Osteoblast (primary cell): ENCODE results near the gene TRIM32. TPM values are rescaled to one million over a fixed set of nuclear protein-coding genes. Genes with fewer than 3 reads are reported as not detected.
A peak's percentile ranks its signal among the peaks of the same experiment; 100 is the strongest.

Experiments
- DNase-seq: peaks from one replicate; pipeline ENCODE4 v3.0.0; 2011; ENCODE audit warnings: low spot score, mixed read lengths; ENCODE audit not compliant: insufficient read length; ENCODE audit errors: missing footprints
- H2AFZ ChIP-seq: 2 replicates; pipeline ENCODE4 v1.6.0; 2011; ENCODE audit warnings: mild to moderate bottlenecking, low read length
- H3K27ac ChIP-seq: 2 replicates; pipeline ENCODE4 v1.5.1; 2011; ENCODE audit warnings: mild to moderate bottlenecking, low read depth, low read length, moderate library complexity
- H3K27me3 ChIP-seq: 2 replicates; pipeline ENCODE4 v1.6.0; 2012; ENCODE audit warnings: mild to moderate bottlenecking, control low read depth, inconsistent platforms, low read length, moderate library complexity; ENCODE audit not compliant: insufficient read depth
- H3K36me3 ChIP-seq: 2 replicates; pipeline ENCODE4 v1.5.1; 2011; ENCODE audit warnings: mild to moderate bottlenecking, low read length, control low read depth, moderate library complexity; ENCODE audit not compliant: insufficient read depth
- H3K4me1 ChIP-seq: 2 replicates; pipeline ENCODE4 v1.5.1; 2011; ENCODE audit warnings: mild to moderate bottlenecking, low read length, control low read depth, moderate library complexity; ENCODE audit not compliant: insufficient read depth
- H3K4me2 ChIP-seq: 2 replicates; pipeline ENCODE4 v1.6.0; 2011; ENCODE audit warnings: mild to moderate bottlenecking, low read length; ENCODE audit not compliant: insufficient read depth
- H3K4me3 ChIP-seq: fragments of 200-600 bp; sonication (generic); 3 replicates; pipeline ENCODE4 v1.5.1; 2012; ENCODE audit warnings: mild to moderate bottlenecking, low read length, inconsistent platforms; ENCODE audit not compliant: insufficient read depth
- H3K79me2 ChIP-seq: 2 replicates; pipeline ENCODE4 v1.6.0; 2012; ENCODE audit warnings: mild to moderate bottlenecking, low read length, control low read depth, inconsistent platforms; ENCODE audit not compliant: insufficient read depth
- H3K9me3 ChIP-seq: 2 replicates; pipeline ENCODE4 v1.5.1; 2011; ENCODE audit warnings: low read depth, low read length, control low read depth
- H4K20me1 ChIP-seq: 2 replicates; pipeline ENCODE4 v1.6.0; 2012; ENCODE audit warnings: mild to moderate bottlenecking, low read length, control low read depth; ENCODE audit not compliant: insufficient read depth
- total RNA-seq: library from RNA; depleted of rRNA; stranded (reverse); fragments of >200 nt; gene quantifications from 2 replicates; pipeline ENCODE4 v1.2.3, GENCODE V29; 2012
- TF ChIP-seq, protein P1 (sequence below): IDR thresholded peaks from 2 replicates; pipeline ENCODE4 v1.5.1; 2011; ENCODE audit warnings: mild to moderate bottlenecking, low read depth, low read length, moderate library complexity; ENCODE audit errors: extremely low read depth

Gene TRIM32
- total RNA-seq, 1 donor: 34.7 TPM

DNA sequence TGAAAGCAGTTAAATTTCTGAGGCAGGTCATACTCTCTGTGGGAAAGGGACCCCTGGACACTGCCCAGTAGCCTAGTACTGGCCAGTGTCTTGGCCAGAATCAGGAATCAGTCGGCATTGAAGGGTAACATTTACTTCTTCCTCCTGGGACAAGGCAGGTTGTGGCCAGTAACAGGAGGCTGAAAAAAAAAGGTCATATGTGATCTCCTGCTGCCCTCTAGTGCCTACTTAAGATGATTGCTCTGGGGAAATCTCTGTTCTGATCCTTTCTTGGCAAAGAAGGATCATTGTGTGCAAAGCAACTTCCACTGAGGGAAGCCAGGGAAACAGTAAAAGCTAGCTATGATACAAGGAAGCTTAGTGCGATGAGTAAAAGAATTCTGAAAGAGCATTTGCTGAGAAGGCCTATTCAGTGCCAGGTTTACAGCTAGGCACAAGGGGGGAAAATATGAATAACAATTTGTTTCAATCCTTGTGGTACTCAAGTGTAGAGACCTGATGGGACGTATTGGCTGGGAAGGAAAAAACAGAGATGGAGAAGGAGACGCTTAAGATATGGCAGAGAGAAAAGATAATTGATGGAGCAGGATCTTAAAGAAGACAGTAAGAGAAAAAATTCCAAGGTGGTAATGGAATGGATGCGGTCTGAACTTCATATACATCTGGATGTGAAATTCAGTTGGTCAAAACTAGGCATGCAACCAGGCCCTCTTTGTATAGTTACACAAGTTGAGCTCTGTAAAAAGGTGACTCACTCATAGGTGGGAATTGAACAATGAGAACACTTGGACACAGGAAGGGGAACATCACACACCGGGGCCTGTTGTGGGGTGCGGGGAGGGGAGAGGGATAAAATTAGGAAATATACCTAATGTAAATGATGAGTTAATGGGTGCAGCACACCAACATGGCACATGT is 25.8 kb upstream of the TRIM32 start:
- H3K27me3 ChIP-seq: no peaks in the 10 kb centered on the region
- H3K4me1 ChIP-seq: peaks cover 13% of the 10 kb centered on the region
- peak; percentile 56 for DNase-seq
- no peaks in the 10 kb centered on the region for H4K20me1 ChIP-seq
- no peaks in the 10 kb centered on the region for H3K79me2 ChIP-seq
- H3K27ac ChIP-seq: peak overlapping the region; percentile 7
- H3K4me3 ChIP-seq: no peak overlapping the region
- TF ChIP-seq, protein P1, sequence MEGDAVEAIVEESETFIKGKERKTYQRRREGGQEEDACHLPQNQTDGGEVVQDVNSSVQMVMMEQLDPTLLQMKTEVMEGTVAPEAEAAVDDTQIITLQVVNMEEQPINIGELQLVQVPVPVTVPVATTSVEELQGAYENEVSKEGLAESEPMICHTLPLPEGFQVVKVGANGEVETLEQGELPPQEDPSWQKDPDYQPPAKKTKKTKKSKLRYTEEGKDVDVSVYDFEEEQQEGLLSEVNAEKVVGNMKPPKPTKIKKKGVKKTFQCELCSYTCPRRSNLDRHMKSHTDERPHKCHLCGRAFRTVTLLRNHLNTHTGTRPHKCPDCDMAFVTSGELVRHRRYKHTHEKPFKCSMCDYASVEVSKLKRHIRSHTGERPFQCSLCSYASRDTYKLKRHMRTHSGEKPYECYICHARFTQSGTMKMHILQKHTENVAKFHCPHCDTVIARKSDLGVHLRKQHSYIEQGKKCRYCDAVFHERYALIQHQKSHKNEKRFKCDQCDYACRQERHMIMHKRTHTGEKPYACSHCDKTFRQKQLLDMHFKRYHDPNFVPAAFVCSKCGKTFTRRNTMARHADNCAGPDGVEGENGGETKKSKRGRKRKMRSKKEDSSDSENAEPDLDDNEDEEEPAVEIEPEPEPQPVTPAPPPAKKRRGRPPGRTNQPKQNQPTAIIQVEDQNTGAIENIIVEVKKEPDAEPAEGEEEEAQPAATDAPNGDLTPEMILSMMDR: peak; percentile 77
- no peaks in the 10 kb centered on the region for H3K36me3 ChIP-seq
- H3K9me3 ChIP-seq: no peaks in the 10 kb centered on the region
- no peak overlapping the region for H2AFZ ChIP-seq
- H3K4me2 ChIP-seq: no peak overlapping the region

DNA sequence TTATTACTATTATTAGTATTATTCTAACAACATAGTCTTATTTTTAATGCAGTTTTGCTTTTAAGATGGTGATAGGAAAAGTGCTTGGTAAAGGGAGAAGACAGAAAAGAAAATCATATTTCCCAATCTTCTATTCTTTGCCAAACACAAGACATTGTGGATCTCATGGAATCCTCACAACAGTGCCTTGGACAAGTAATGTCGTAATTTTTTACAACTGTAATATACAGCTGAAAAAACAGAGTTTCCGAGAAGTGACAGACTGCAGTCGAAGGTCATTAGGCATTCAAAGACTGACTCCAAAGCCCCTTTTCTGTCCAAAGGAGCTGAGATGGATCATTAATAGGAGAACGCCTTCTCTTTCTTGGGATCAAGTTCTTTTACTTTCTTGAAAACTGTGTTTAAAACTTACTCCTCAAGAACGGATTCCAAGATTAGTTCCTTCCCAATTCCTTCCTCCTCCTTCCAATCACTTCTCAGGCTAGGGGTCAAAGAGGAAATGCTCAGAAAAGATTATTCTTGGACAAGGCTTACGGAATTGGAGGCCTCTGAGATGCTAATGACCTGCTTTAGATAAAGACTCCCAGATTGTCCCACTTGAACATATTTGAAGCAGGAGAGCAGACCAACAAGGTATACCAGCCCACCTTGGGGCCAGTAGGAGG is 24.3 kb upstream of the TRIM32 start:
- TF ChIP-seq, protein P1: no peak
- no peak for DNase-seq
- H3K4me1 ChIP-seq: peaks cover 4% of the 10 kb centered on the region

DNA sequence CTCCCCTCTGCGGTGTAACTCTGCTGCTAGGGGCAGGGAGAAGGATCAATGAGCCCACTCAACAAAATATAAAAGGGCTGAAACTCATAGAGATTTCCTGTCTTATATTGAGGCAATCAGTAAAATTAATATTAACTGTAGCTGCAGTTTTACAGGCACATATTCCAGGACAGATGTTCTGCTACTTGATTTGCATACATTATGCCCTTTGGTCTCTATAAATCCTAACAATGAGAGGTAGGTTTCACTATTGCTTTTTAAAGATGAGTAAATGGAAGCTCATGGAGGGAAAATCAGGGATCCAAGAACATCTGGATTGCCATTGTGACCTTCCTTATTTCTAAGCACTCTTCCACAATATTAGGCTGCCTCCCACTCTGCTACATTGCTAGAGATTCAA is 23.5 kb upstream of the TRIM32 start:
- H4K20me1 ChIP-seq: no peaks in the 10 kb centered on the region
- no peaks in the 10 kb centered on the region for H3K27me3 ChIP-seq
- no peak overlapping the region for H2AFZ ChIP-seq
- TF ChIP-seq, protein P1: no peak
- H3K27ac ChIP-seq: no peak overlapping the region
- H3K4me1 ChIP-seq: peaks cover 4% of the 10 kb centered on the region
- H3K79me2 ChIP-seq: no peaks in the 10 kb centered on the region
- H3K4me3 ChIP-seq: no peak overlapping the region
- no peak for DNase-seq
- no peaks in the 10 kb centered on the region for H3K9me3 ChIP-seq
- no peak overlapping the region for H3K4me2 ChIP-seq
- no peaks in the 10 kb centered on the region for H3K36me3 ChIP-seq

More for the DNA sequence above, 24.3 kb upstream of the TRIM32 start:
- Histone ChIP-seq H4K20me1 (no peaks in the 10 kb centered on the region), H3K79me2 (no peaks in the 10 kb centered on the region), H3K27me3 (no peaks in the 10 kb centered on the region), H3K27ac (peak overlapping the region; percentile 11), H3K9me3 (no peaks in the 10 kb centered on the region), H2AFZ (peak overlapping the region; percentile 30), H3K4me2 (no peak overlapping the region), H3K4me3 (no peak overlapping the region), H3K36me3 (no peaks in the 10 kb centered on the region)
